HG02840 (cell line): ENCODE measurements around the gene COG8.
"Not testable (repeated sequence)": the region's sequence is repeated elsewhere in the genome, so short reads cannot be mapped to it uniquely, and the experiment has no call there.

Experiments
- ATAC-seq: cut with Tn5 transposase; IDR thresholded peaks from one replicate; pipeline ENCODE4 v1.9.1; 2021; ENCODE audit warnings: mild to moderate bottlenecking, moderate library complexity, moderate number of reproducible peaks; ENCODE audit not compliant: unreplicated experiment, low FRiP score

COG8 gene

GRCh38 chr16:69298261-69298660 is 41.1 kb downstream of the COG8 start:
- ATAC-seq: no peak

GRCh38 chr16:69296771-69297170 is 42.6 kb downstream of the COG8 start:
- ATAC-seq: not testable (repeated sequence)

GRCh38 chr16:69294051-69294450 is 45.3 kb downstream of the COG8 start:
- ATAC-seq: no peak

GRCh38 chr16:69293401-69293800 is 46.0 kb downstream of the COG8 start:
- no peak for ATAC-seq

GRCh38 chr16:69291657-69292056 is 47.7 kb downstream of the COG8 start:
- ATAC-seq: not testable (repeated sequence)

- no peak for ATAC-seq
Measured at GRCh38 chr16:69286941-69287713, 52.2 kb downstream of the COG8 start.

GRCh38 chr16:69285240-69285639 is 54.1 kb downstream of the COG8 start:
- ATAC-seq: no peak

- ATAC-seq: no peak
Measured at GRCh38 chr16:69283851-69284250, 55.5 kb downstream of the COG8 start.

- ATAC-seq: no peak
Measured at GRCh38 chr16:69277413-69277812, 62.0 kb downstream of the COG8 start.
